Measurements from ENCODE around the gene WIPI1. TPM values are rescaled to one million over a fixed set of nuclear protein-coding genes. Genes with fewer than 3 reads are reported as not detected.
A peak's percentile ranks its signal among the peaks of the same experiment; 100 is the strongest.

Gene WIPI1
- total and polyA plus RNA-seq, 2 of the 13 experiments (the other 11 are each of a cell fraction or from before 2014, with no cell fraction given): 29.4 to 141 TPM

- TF ChIP-seq RBM22 (optimal IDR thresholded peaks at IDR 0.05; ENCODE audit: low read length): no peak
- no peak for TF ChIP-seq ZNF768 (CRISPR knock-in tag; IDR thresholded peaks at IDR 0.05)
- TF ChIP-seq, protein P1, sequence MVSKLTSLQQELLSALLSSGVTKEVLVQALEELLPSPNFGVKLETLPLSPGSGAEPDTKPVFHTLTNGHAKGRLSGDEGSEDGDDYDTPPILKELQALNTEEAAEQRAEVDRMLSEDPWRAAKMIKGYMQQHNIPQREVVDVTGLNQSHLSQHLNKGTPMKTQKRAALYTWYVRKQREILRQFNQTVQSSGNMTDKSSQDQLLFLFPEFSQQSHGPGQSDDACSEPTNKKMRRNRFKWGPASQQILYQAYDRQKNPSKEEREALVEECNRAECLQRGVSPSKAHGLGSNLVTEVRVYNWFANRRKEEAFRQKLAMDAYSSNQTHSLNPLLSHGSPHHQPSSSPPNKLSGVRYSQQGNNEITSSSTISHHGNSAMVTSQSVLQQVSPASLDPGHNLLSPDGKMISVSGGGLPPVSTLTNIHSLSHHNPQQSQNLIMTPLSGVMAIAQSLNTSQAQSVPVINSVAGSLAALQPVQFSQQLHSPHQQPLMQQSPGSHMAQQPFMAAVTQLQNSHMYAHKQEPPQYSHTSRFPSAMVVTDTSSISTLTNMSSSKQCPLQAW (CRISPR knock-in tag; IDR thresholded peaks at IDR 0.05): peak; percentile 85
- TF ChIP-seq ZNF691 (CRISPR knock-in tag; IDR thresholded peaks at IDR 0.05; ENCODE audit: borderline replicate concordance, low read depth): peak; percentile 90; the same call in 1 of the 2 replicates
- TF ChIP-seq NFRKB (IDR thresholded peaks at IDR 0.05): no peak
- TF ChIP-seq, protein P2, sequence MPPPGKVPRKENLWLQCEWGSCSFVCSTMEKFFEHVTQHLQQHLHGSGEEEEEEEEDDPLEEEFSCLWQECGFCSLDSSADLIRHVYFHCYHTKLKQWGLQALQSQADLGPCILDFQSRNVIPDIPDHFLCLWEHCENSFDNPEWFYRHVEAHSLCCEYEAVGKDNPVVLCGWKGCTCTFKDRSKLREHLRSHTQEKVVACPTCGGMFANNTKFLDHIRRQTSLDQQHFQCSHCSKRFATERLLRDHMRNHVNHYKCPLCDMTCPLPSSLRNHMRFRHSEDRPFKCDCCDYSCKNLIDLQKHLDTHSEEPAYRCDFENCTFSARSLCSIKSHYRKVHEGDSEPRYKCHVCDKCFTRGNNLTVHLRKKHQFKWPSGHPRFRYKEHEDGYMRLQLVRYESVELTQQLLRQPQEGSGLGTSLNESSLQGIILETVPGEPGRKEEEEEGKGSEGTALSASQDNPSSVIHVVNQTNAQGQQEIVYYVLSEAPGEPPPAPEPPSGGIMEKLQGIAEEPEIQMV (CRISPR knock-in tag; IDR thresholded peaks at IDR 0.05; ENCODE audit: low read depth): peak; percentile 74; the same call in 1 of the 2 replicates
- TF ChIP-seq ZNF713 (CRISPR knock-in tag; IDR thresholded peaks at IDR 0.05): 0 out of 2 replicates have a peak, but pooled peaks have one; percentile 2
- peak; percentile 82; the same call in 1 of the 2 replicates for TF ChIP-seq ELF3 (CRISPR knock-in tag; IDR thresholded peaks at IDR 0.05)
- TF ChIP-seq, protein P3, sequence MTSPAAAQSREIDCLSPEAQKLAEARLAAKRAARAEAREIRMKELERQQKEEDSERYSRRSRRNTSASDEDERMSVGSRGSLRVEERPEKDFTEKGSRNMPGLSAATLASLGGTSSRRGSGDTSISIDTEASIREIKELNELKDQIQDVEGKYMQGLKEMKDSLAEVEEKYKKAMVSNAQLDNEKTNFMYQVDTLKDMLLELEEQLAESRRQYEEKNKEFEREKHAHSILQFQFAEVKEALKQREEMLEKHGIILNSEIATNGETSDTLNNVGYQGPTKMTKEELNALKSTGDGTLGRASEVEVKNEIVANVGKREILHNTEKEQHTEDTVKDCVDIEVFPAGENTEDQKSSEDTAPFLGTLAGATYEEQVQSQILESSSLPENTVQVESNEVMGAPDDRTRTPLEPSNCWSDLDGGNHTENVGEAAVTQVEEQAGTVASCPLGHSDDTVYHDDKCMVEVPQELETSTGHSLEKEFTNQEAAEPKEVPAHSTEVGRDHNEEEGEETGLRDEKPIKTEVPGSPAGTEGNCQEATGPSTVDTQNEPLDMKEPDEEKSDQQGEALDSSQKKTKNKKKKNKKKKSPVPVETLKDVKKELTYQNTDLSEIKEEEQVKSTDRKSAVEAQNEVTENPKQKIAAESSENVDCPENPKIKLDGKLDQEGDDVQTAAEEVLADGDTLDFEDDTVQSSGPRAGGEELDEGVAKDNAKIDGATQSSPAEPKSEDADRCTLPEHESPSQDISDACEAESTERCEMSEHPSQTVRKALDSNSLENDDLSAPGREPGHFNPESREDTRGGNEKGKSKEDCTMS (CRISPR knock-in tag; conservative IDR thresholded peaks at IDR 0.05): 0 out of 2 replicates have a peak, but pooled peaks have one; percentile 43
- TF ChIP-seq ZKSCAN8 (CRISPR knock-in tag; IDR thresholded peaks at IDR 0.05; ENCODE audit: borderline replicate concordance): peak; percentile 81
- peak; percentile 89; the same call in 1 of the 2 replicates for TF ChIP-seq ZNF788 (CRISPR knock-in tag; IDR thresholded peaks at IDR 0.05; ENCODE audit: borderline replicate concordance)
- no peak for TF ChIP-seq IRF1 (CRISPR knock-in tag; IDR thresholded peaks at IDR 0.05; ENCODE audit: low read depth)
- TF ChIP-seq ARHGAP35 (CRISPR knock-in tag; IDR thresholded peaks at IDR 0.05; ENCODE audit: borderline replicate concordance): 0 out of 2 replicates have a peak, but pooled peaks have one; percentile 27
- no peak for TF ChIP-seq SOX6 (IDR thresholded peaks at IDR 0.05)
- peak; percentile 71 for TF ChIP-seq SOX6 (CRISPR knock-in tag; IDR thresholded peaks at IDR 0.05)
- TF ChIP-seq SYNCRIP (IDR thresholded peaks at IDR 0.05; ENCODE audit: insufficient read depth, low read depth, low read length): no peak
- TF ChIP-seq, protein P4, sequence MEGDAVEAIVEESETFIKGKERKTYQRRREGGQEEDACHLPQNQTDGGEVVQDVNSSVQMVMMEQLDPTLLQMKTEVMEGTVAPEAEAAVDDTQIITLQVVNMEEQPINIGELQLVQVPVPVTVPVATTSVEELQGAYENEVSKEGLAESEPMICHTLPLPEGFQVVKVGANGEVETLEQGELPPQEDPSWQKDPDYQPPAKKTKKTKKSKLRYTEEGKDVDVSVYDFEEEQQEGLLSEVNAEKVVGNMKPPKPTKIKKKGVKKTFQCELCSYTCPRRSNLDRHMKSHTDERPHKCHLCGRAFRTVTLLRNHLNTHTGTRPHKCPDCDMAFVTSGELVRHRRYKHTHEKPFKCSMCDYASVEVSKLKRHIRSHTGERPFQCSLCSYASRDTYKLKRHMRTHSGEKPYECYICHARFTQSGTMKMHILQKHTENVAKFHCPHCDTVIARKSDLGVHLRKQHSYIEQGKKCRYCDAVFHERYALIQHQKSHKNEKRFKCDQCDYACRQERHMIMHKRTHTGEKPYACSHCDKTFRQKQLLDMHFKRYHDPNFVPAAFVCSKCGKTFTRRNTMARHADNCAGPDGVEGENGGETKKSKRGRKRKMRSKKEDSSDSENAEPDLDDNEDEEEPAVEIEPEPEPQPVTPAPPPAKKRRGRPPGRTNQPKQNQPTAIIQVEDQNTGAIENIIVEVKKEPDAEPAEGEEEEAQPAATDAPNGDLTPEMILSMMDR (CRISPR knock-in tag; IDR thresholded peaks at IDR 0.05): peak; percentile 99
- peak; percentile 45; the same call in 1 of the 2 replicates for TF ChIP-seq CEBPG (CRISPR knock-in tag; IDR thresholded peaks at IDR 0.05)
- TF ChIP-seq MYC (CRISPR knock-in tag; IDR thresholded peaks at IDR 0.05; ENCODE audit: borderline replicate concordance): peak; percentile 54; the same call in 1 of the 2 replicates
These were observed 58.3 kb downstream of the WIPI1 start (continued) for GRCh38 chr17:68398691-68399637.

Data from HepG2 (cell line).